ENCODE results near the gene BACE2. TPM values are rescaled to one million over a fixed set of nuclear protein-coding genes. Genes with fewer than 3 reads are reported as not detected.

BACE2 gene
- total and polyA plus RNA-seq, 2 of the 13 experiments (the other 11 are each of a cell fraction or from before 2014, with no cell fraction given), result 0.07 to 0.11 TPM

DNA sequence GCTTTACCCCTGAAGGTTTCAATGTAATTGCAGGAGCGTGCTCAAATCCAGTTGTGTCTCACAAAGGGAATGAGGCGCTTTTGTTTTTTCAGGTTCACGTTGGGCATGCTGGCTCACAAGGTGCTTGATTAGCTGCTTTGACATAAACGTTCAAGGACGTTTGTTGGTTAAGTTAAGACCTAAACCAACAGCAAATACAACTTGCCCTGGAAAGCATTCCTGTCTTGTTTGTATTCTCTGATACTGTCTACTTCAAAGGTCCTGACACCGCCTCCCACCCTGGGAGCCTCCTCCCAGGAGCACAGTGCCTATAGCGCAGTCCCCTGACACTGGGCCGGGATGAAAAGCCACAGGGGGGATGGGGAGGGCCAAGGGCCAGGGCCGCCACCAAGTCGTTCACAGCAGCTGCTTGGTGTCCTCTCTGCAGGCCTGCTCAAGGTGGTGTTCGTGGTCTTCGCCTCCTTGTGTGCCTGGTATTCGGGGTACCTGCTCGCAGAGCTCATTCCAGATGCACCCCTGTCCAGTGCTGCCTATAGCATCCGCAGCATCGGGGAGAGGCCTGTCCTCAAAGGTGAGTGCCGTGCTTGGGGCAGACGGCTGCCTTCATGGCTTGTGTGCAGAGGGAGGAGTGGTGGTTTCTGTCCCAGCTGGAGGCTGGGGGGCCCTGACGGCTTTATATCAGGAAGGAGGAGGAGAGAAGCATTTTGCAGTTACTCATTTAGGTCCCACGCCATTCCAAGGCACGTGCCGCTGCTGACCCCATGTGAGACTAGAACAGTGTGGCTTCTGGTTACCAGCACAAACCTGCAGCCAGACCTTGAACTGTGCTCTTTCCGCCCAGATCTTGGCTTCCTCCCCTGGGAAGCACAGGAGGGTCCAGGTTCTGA lies 154.8 kb downstream of the BACE2 start (continued):
- TF ChIP-seq ZNF570 (CRISPR knock-in tag; IDR thresholded peaks at IDR 0.05; ENCODE audit: borderline replicate concordance) (no peak), ZNF326 (CRISPR knock-in tag; IDR thresholded peaks at IDR 0.05; ENCODE audit: borderline replicate concordance) (no peak), FOXK1 (CRISPR knock-in tag; IDR thresholded peaks at IDR 0.05; ENCODE audit: borderline replicate concordance, low read depth) (peak; percentile 73; the same call in 1 of the 2 replicates), FOXA3 (CRISPR knock-in tag; IDR thresholded peaks at IDR 0.05) (peak; percentile 92), GABPB1 (CRISPR knock-in tag; IDR thresholded peaks at IDR 0.05) (peak; percentile 29; the same call in 1 of the 2 replicates), ZNF720 (CRISPR knock-in tag; IDR thresholded peaks at IDR 0.05) (no peak), THAP8 (CRISPR knock-in tag; IDR thresholded peaks at IDR 0.05; ENCODE audit: borderline replicate concordance) (no peak), ONECUT2 (CRISPR knock-in tag; IDR thresholded peaks at IDR 0.05) (no peak; the same call in 1 of the 2 replicates), NFKB2 (CRISPR knock-in tag; IDR thresholded peaks at IDR 0.05; ENCODE audit: borderline replicate concordance) (peak; percentile 61; the same call in 1 of the 2 replicates), RFX3 (CRISPR knock-in tag; IDR thresholded peaks at IDR 0.05) (no peak), SKI (IDR thresholded peaks at IDR 0.05; ENCODE audit: partially characterized antibody) (peak; percentile 76), ZNF784 (CRISPR knock-in tag; IDR thresholded peaks at IDR 0.05; ENCODE audit: borderline replicate concordance) (no peak), NR2F2 (IDR thresholded peaks at IDR 0.05; ENCODE audit: borderline replicate concordance, low read depth) (peak; percentile 93), ZNF138 (CRISPR knock-in tag; IDR thresholded peaks at IDR 0.05; ENCODE audit: low read depth) (no peak), ZNF24 (IDR thresholded peaks at IDR 0.05) (no peak), YY1 (IDR thresholded peaks at IDR 0.05; ENCODE audit: insufficient read depth, insufficient replicate concordance, low read depth, low read length) (no peak), ZNF773 (CRISPR knock-in tag; IDR thresholded peaks at IDR 0.05; ENCODE audit: borderline replicate concordance) (no peak; the same call in 1 of the 2 replicates), PRDM4 (CRISPR knock-in tag; IDR thresholded peaks at IDR 0.05; ENCODE audit: borderline replicate concordance) (no peak)
- TF ChIP-seq, protein P1, sequence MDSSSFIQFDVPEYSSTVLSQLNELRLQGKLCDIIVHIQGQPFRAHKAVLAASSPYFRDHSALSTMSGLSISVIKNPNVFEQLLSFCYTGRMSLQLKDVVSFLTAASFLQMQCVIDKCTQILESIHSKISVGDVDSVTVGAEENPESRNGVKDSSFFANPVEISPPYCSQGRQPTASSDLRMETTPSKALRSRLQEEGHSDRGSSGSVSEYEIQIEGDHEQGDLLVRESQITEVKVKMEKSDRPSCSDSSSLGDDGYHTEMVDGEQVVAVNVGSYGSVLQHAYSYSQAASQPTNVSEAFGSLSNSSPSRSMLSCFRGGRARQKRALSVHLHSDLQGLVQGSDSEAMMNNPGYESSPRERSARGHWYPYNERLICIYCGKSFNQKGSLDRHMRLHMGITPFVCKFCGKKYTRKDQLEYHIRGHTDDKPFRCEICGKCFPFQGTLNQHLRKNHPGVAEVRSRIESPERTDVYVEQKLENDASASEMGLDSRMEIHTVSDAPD (CRISPR knock-in tag; IDR thresholded peaks at IDR 0.05), result no peak
- TF ChIP-seq, protein P2, sequence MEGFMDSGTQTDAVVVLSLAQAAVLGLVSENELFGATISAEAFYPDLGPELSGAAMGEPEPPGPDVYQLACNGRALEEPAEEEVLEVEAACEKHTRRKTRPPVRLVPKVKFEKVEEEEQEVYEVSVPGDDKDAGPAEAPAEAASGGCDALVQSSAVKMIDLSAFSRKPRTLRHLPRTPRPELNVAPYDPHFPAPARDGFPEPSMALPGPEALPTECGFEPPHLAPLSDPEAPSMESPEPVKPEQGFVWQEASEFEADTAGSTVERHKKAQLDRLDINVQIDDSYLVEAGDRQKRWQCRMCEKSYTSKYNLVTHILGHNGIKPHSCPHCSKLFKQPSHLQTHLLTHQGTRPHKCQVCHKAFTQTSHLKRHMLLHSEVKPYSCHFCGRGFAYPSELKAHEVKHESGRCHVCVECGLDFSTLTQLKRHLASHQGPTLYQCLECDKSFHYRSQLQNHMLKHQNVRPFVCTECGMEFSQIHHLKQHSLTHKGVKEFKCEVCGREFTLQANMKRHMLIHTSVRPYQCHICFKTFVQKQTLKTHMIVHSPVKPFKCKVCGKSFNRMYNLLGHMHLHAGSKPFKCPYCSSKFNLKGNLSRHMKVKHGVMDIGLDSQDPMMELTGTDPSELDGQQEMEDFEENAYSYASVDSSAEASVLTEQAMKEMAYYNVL (CRISPR knock-in tag; IDR thresholded peaks at IDR 0.05; ENCODE audit: borderline replicate concordance), result peak; percentile 89; the same call in 1 of the 2 replicates
